Activated naive CD8-positive, alpha-beta T cell (primary cell): Measurements from ENCODE around the gene LCE4A.
"Not testable (repeated sequence)": the region's sequence is repeated elsewhere in the genome, so short reads cannot be mapped to it uniquely, and the experiment has no call there.

Experiments used
- H3K27ac Mint-ChIP-seq: one replicate; pipeline ENCODE4 v1.8.0; 2021; ENCODE audit warnings: mixed read lengths
- H3K27me3 Mint-ChIP-seq: one replicate; pipeline ENCODE4 v1.8.0; 2021; ENCODE audit warnings: mixed read lengths
- H3K36me3 Mint-ChIP-seq: one replicate; pipeline ENCODE4 v1.8.0; 2021; ENCODE audit warnings: mixed read lengths
- H3K4me1 Mint-ChIP-seq: one replicate; pipeline ENCODE4 v1.8.0; 2021; ENCODE audit warnings: low read depth, mixed read lengths
- H3K4me3 Mint-ChIP-seq: one replicate; pipeline ENCODE4 v1.8.0; 2021; ENCODE audit warnings: mild to moderate bottlenecking, mixed read lengths
- H3K9me3 Mint-ChIP-seq: one replicate; pipeline ENCODE4 v1.8.0; 2021; ENCODE audit warnings: low read depth, mixed read lengths

Gene LCE4A, protein sequence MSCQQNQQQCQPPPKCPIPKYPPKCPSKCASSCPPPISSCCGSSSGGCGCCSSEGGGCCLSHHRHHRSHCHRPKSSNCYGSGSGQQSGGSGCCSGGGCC

DNA sequence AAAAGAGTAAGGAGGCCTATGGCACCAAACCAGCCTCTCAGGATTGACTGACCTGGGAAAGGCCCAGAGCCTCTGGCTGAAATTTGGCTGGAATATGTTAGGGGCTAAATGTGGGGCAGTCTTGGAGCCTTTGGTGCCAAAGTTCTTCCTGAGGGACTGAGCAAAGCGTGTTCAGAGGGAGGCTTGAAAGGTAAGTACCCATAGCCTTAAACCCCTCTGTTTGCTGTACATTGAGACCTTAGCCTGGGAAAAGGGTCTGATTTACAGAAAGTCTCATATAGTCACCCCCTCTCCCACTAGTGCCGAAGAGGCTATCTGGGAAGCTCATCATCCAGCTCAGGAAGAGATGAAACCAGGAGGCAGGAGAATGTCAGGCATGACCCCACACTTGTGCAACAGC lies at the start of gene LCE4A:
TSS of gene LCE4A (plus strand) at position 301 of the 400 bp plus-strand sequence. CDS start 916 bp downstream, outside the sequence.
- no peak within 1 kb of the TSS for H3K27ac Mint-ChIP-seq
- no peaks in the 10 kb centered on the region for H3K36me3 Mint-ChIP-seq
- H3K9me3 Mint-ChIP-seq, result peaks cover 4% of the 10 kb centered on the region
- peaks cover 17% of the 10 kb centered on the region for H3K27me3 Mint-ChIP-seq
- no peaks in the 10 kb centered on the region for H3K4me1 Mint-ChIP-seq
- no peak within 1 kb of the TSS for H3K4me3 Mint-ChIP-seq

DNA sequence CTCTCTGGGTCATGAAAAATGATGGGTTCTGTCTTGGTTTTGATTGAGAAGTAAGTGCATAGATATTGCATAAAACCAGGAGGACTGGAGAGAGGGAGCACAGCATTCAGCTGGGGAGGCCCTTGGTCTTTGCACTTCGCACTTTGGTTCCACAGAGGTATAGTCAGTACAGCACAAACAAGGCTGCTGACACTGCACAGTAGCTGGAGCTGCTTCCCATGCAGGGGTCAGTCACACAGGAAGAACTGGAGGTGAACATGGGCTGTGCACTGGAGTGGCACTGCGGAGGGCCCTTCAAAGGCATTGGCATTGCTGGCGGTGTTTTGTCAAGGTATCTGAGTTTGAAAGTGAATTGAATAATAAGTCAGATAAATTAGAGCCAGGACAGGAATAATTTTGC lies 49.3 kb upstream of the LCE4A start:
- Mint-ChIP-seq H3K4me3 (no peak overlapping the region), H3K27ac (no peak overlapping the region), H3K9me3 (no peaks in the 10 kb centered on the region), H3K4me1 (peaks cover 2% of the 10 kb centered on the region), H3K27me3 (peaks cover 2% of the 10 kb centered on the region), H3K36me3 (no peaks in the 10 kb centered on the region)

DNA sequence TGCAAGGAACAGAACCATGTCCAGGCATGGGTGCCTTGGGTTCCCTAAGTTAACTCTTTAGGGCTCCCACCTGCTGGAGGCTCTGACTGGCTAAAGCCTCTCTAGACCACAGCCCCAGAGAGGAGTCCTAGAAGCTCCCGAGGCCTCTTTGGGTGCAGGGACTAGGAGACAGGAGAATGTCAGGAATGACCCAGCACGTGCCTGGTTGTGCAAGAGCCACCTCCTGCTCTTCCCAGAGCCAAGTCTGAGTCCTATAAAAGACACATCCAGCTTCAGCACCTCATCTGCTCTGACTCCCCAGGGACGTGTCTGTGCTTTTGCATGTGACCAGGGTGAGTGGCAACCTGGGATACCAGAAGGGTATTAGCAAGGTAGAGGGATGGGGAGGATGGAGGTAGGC lies 44.9 kb upstream of the LCE4A start, which contains the start of gene LCE2D:
TSS of gene LCE2D (plus strand) at position 283 of the 400 bp plus-strand sequence. CDS start 726 bp downstream, outside the sequence.
- Mint-ChIP-seq H3K4me3 (no peak within 1 kb of the TSS), H3K27me3 (peaks cover 7% of the 10 kb centered on the region), H3K4me1 (no peaks in the 10 kb centered on the region), H3K36me3 (no peaks in the 10 kb centered on the region), H3K27ac (no peak within 1 kb of the TSS), H3K9me3 (no peaks in the 10 kb centered on the region)

DNA sequence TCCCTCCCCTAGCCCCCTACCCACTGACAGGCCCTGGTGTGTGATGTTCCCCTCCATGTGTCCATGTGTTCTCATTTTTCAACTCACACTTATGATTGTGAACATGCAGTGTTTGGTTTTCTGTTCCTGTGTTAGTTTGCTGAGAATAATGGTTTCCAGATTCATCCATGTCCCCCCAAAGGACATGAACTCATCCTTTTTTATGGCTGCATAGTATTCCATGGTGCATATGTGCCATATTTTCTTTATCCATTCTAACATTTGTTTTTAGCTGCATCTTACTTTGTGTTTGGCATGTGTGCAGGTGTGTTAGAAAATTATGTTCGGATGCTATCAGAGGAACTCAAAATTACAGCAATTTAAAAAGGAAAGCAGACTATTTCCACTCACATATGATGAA lies 41.8 kb upstream of the LCE4A start:
- not testable (repeated sequence) for H3K4me3 Mint-ChIP-seq, H3K27ac Mint-ChIP-seq, H3K9me3 Mint-ChIP-seq, H3K36me3 Mint-ChIP-seq, H3K4me1 Mint-ChIP-seq
- peaks cover 13% of the 10 kb centered on the region for H3K27me3 Mint-ChIP-seq

DNA sequence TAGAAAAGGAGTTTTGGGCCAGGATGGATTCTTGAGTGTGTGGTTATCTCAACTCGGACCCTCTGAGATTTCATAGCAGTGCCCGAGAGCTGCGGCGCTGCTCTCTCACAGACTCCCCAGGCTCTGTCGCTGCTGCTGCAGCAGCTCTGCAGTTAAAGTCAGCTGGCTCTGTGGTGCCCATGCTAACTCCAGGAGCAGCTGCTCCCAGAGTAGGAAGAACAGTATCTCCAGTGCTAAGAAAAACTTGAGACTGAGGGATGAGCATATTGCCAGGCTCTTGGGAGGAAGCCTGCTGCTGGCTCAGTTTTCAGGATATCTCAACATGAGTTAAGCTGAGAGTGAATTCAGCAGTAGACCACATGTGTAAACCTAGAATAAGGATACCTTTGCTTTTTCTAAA lies 40.3 kb upstream of the LCE4A start:
- H3K27ac Mint-ChIP-seq, result no peak overlapping the region
- no peaks in the 10 kb centered on the region for H3K36me3 Mint-ChIP-seq
- H3K9me3 Mint-ChIP-seq, result no peaks in the 10 kb centered on the region
- H3K27me3 Mint-ChIP-seq, result peaks cover 13% of the 10 kb centered on the region
- no peak overlapping the region for H3K4me3 Mint-ChIP-seq
- no peaks in the 10 kb centered on the region for H3K4me1 Mint-ChIP-seq

DNA sequence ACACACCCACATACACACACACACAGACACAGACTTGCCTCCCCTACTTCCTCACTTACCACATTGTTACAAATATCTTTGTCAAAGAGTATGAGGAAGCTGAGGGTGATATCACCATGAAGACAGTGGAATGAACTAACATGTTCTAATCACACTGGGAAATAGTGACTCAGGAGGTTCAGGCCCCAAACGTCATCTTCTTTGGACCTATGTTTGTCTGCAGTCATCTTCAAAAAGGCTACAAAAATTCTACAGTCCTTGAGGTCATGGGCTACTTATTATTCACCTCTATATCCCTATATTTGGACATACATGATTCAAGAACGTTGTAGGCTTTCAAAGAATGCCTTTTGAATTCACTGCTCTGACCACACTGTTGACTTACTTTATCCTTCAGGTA lies 34.9 kb upstream of the LCE4A start:
- H3K4me3 Mint-ChIP-seq, result no peak overlapping the region
- no peaks in the 10 kb centered on the region for H3K9me3 Mint-ChIP-seq
- no peaks in the 10 kb centered on the region for H3K4me1 Mint-ChIP-seq
- no peaks in the 10 kb centered on the region for H3K36me3 Mint-ChIP-seq
- no peak overlapping the region for H3K27ac Mint-ChIP-seq
- H3K27me3 Mint-ChIP-seq, result peaks cover 10% of the 10 kb centered on the region

DNA sequence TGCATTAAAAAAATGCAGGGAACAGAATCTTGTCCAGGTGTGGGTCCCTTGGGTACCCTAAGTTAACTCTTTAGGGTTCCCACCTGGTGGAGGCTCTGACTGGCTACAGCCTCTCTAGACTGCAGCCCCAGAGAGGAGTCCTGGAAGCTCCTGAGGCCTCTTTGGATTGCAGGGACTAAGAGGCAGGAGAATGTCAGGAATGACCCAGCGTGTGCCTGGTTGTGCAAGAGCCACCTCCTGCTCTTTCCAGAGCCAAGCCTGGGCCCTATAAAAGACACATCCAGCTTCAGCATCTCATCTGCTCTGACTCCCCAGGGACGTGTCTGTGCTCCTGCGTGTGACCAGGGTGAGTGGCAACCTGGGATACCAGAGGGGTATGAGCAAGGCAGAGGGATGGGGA lies 33.0 kb upstream of the LCE4A start, which contains the start of gene LCE2C:
TSS of gene LCE2C (plus strand) at position 297 of the 400 bp plus-strand sequence. CDS start 737 bp downstream, outside the sequence.
- peaks cover 14% of the 10 kb centered on the region for H3K27me3 Mint-ChIP-seq

DNA sequence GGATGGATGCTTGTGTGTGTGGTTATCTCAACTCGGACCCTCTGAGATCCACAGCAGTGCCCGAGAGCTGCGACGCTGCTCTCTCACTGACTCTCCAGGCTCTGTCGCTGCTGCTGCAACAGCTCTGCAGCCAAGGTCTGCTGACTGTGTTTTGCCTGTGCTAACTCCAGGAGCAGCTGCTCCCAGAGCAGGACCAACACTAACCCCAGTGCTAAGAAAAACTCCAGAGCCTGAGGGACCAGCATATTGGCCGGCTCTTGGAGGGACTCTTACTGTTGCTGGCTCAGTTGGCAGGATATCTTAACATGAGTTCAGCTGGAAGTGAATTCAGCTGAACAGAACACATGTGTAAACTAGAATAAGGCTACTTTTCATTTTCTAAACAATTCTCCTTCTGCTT lies 28.5 kb upstream of the LCE4A start:
- H3K9me3 Mint-ChIP-seq, result no peaks in the 10 kb centered on the region
- H3K4me1 Mint-ChIP-seq, result no peaks in the 10 kb centered on the region
- H3K4me3 Mint-ChIP-seq, result no peak overlapping the region
- H3K36me3 Mint-ChIP-seq, result no peaks in the 10 kb centered on the region
- no peak overlapping the region for H3K27ac Mint-ChIP-seq
- peaks cover 17% of the 10 kb centered on the region for H3K27me3 Mint-ChIP-seq

More for the DNA sequence above, 33.0 kb upstream of the LCE4A start, which contains the start of gene LCE2C:
- H3K27ac Mint-ChIP-seq, H3K4me3 Mint-ChIP-seq, H3K4me1 Mint-ChIP-seq, H3K9me3 Mint-ChIP-seq, H3K36me3 Mint-ChIP-seq: not testable (repeated sequence)

DNA sequence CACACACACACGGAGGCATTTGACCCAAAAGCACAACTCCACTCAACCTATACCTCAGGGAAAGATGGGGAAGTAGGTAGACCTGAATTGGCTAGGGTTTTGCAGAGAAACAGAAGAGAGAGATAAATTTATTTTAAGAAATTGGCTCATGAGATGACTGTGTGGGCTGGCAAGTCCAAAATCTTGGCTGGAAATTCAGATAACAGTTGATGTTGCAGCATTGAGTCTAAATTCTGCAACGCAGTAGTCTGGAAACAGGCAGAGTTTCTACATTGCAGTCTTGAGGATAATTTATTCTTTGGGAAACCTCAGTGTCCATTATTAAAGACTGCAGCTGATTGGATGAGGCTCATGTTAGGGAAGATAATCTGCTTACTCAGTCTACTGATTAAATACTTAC lies 26.3 kb upstream of the LCE4A start:
- Mint-ChIP-seq H3K36me3 (no peaks in the 10 kb centered on the region), H3K9me3 (no peaks in the 10 kb centered on the region), H3K27me3 (peaks cover 15% of the 10 kb centered on the region), H3K27ac (no peak overlapping the region), H3K4me1 (no peaks in the 10 kb centered on the region), H3K4me3 (no peak overlapping the region)

DNA sequence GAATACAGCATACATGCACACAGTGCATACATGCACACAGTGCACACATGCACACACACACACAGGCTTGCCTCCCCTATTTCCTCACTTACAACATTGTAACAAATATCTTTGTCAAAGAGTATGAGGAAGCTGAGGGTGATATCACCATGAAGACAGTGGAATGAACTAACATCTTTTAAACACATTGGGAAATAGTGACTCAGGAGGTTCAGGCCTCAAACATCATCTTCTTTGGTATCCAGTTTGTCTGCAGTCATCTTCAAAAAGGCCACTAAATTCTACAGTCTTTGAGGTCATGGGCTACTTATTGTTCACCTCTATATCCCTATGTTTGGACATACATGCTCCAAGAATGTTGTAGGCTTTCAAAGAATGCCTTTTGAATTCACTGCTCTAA lies 24.1 kb upstream of the LCE4A start:
- peaks cover 20% of the 10 kb centered on the region for H3K27me3 Mint-ChIP-seq
- H3K4me1 Mint-ChIP-seq, result no peaks in the 10 kb centered on the region
- no peaks in the 10 kb centered on the region for H3K36me3 Mint-ChIP-seq
- H3K4me3 Mint-ChIP-seq, result no peak overlapping the region
- no peak overlapping the region for H3K27ac Mint-ChIP-seq
- no peaks in the 10 kb centered on the region for H3K9me3 Mint-ChIP-seq

DNA sequence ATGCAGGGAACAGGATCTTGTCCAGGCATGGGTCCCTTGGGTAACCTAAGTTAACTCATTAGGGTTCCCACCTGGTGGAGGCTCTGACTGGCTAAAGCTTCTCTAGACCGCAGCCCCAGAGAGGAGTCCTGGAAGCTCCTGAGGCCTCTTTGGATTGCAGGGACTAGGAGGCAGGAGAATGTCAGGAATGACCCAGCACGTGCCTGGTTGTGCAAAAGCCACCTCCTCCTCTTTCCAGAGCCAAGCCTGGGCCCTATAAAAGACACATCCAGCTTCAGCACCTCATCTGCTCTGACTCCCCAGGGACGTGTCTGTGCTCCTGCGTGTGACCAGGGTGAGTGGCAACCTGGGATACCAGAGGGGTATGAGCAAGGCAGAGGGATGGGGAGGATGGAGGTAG lies 22.1 kb upstream of the LCE4A start, which contains the start of gene LCE2B:
TSS of gene LCE2B (plus strand) at position 301 of the 400 bp plus-strand sequence. CDS start 721 bp downstream, outside the sequence.
- H3K27ac Mint-ChIP-seq, H3K4me1 Mint-ChIP-seq, H3K9me3 Mint-ChIP-seq, H3K36me3 Mint-ChIP-seq, H3K4me3 Mint-ChIP-seq: not testable (repeated sequence)
- peaks cover 26% of the 10 kb centered on the region for H3K27me3 Mint-ChIP-seq

DNA sequence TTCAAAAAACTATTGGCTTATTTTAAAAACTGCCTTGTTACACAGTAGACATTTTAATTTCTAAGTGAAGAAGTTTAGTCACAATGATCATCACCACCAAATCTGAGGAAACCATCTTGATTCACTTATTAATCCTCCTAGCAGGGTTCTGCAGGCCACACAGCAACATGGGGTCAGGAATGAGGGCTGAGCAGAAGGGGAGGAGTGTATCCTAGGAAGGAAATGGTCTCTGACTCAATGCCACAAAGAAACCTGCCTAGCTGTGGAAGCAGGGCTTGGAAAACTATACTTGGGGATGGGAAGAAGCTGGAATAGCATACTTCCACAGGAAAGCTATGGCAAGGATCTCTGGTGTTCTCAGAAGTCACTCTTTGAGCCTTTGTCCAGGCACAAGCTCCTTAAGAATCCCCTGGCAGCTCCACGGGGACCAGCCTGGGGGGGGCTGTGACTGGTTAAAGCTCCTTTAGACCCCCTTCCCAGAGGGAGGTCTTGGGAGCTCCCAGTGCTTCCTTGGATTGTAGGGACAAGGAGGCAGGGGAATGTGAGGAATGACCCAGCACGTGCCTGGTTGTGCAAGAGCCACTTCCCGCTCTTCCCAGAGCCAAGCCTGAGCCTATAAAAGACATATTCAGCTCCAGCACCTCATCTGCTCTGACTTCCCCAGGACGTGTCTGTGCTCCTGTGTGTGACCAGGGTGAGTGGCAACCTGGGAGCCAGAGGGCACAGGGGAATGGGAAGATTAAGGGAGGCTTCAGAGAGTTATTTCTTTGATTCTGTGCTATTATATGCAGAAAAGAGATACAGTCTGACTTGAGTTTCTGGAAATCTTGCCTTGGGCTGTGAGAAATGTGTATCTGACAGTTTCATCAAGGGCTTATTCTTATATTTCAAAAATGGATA lies 10.0 kb upstream of the LCE4A start, which contains the start of gene LCE2A:
TSS of gene LCE2A (plus strand) at position 645 of the 900 bp plus-strand sequence. CDS start 557 bp downstream, outside the sequence.
- Mint-ChIP-seq H3K27ac (no peak within 1 kb of the TSS), H3K4me3 (no peak within 1 kb of the TSS)

DNA sequence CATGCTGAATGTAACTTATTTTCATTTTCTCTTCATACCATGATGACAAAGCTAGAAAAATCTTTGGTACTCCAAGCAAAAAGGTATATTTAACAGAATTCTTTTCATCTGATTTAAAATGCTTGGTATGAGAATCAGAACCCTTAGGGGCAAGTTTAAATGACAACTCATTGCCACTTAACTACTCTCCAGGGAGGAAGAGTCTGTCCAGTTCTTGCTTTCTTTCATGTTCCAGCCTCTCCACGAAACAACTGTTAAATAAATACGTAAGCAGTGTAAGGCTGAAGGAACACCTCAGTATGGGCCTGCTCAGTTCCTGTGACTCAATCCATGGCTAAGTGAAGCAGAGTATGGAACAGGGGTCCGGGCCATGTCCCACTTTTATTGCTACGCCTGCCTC lies 8.2 kb upstream of the LCE4A start:
- Mint-ChIP-seq H3K9me3 (peaks cover 4% of the 10 kb centered on the region), H3K27me3 (peaks cover 7% of the 10 kb centered on the region), H3K27ac (no peak overlapping the region), H3K4me1 (no peaks in the 10 kb centered on the region), H3K4me3 (no peak overlapping the region), H3K36me3 (no peaks in the 10 kb centered on the region)

More for the DNA sequence above, 10.0 kb upstream of the LCE4A start, which contains the start of gene LCE2A:
- no peaks in the 10 kb centered on the region for H3K4me1 Mint-ChIP-seq
- no peaks in the 10 kb centered on the region for H3K9me3 Mint-ChIP-seq
- H3K36me3 Mint-ChIP-seq, result no peaks in the 10 kb centered on the region
- peaks cover 3% of the 10 kb centered on the region for H3K27me3 Mint-ChIP-seq

DNA sequence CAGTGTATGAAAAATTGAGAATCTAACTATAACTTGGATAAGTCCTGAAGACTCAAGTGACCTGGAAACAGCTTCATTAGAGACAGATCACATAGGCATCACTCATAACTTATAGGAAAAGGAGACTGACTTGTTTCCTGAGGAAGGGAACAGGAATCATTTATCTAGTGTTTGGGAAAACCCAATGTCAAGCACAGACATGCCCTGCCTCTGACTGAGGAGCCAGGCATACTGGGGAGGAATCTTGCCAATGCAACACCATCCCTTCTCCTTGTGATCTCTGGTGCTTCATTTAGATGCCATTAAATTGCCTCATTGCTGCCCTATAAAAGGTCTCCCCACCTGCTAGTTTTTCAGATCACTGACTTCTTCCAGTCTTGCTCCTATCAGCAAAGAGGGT lies 10.3 kb downstream of the LCE4A start:
- no peak overlapping the region for H3K27ac Mint-ChIP-seq

DNA sequence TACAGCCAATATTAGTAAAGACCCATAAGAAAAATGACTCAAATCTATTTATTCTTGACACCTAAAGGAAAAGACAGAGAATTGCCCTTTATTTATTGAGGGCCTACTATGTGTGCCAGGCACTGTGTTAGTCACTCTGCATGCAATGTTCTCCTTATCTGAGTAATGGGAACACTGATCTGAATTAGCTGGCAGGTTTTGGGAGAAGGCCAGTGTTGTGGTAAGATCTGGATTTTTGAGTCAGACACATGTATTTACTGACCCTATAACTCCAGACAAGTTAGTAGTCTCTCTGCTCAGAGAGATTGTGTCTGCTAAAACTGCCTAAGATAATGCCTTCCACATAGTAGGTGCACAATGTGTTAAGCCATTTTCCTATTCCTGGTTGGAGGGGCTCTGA lies 17.3 kb downstream of the LCE4A start:
- H3K27me3 Mint-ChIP-seq, result peaks cover 4% of the 10 kb centered on the region
- H3K9me3 Mint-ChIP-seq, result no peaks in the 10 kb centered on the region
- H3K36me3 Mint-ChIP-seq, result no peaks in the 10 kb centered on the region
- no peak overlapping the region for H3K27ac Mint-ChIP-seq
- no peak overlapping the region for H3K4me3 Mint-ChIP-seq
- no peaks in the 10 kb centered on the region for H3K4me1 Mint-ChIP-seq

More for the DNA sequence above, 10.3 kb downstream of the LCE4A start:
- H3K4me1 Mint-ChIP-seq, result no peaks in the 10 kb centered on the region
- peaks cover 9% of the 10 kb centered on the region for H3K27me3 Mint-ChIP-seq
- no peaks in the 10 kb centered on the region for H3K36me3 Mint-ChIP-seq
- H3K4me3 Mint-ChIP-seq, result no peak overlapping the region
- no peaks in the 10 kb centered on the region for H3K9me3 Mint-ChIP-seq
